ENCODE results near the gene GSTA3.
"Not testable (repeated sequence)": the region's sequence is repeated elsewhere in the genome, so short reads cannot be mapped to it uniquely, and the experiment has no call there.

Gene GSTA3

DNA sequence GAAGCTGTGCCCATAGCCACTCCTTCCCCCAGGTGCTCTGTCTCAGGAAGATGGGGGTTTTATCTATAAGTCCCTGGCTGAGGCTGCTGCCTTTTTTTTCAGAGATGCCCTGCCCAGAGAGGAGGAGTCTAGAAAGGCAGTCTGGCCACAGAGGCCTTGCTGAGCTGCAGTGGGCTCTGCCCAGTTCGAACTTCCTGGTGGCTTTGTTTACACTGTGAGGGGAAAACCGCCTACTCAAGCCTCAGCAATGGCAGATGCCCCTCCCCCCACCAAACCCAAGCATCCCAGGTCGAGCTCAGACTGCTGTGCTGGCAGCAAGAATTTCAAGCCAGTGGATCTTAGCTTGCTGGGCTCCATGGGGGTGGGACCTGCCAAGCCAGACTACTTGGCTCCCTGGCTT lies 53.4 kb downstream of the GSTA3 start:
- not testable (repeated sequence) for DNase-seq

GRCh38 chr6:52849137-52849536 lies 60.4 kb downstream of the GSTA3 start:
- no peak for DNase-seq

Data from effector CD8-positive, alpha-beta T cell (primary cell).